ENCODE data around the gene STRBP. TPM values are rescaled to one million over a fixed set of nuclear protein-coding genes. Genes with fewer than 3 reads are reported as not detected.
"Not testable (repeated sequence)": the region's sequence is repeated elsewhere in the genome, so short reads cannot be mapped to it uniquely, and the experiment has no call there.

STRBP gene
- total RNA-seq, 2 experiments from 2014 or later = 40.7 to 43.2 TPM

DNA sequence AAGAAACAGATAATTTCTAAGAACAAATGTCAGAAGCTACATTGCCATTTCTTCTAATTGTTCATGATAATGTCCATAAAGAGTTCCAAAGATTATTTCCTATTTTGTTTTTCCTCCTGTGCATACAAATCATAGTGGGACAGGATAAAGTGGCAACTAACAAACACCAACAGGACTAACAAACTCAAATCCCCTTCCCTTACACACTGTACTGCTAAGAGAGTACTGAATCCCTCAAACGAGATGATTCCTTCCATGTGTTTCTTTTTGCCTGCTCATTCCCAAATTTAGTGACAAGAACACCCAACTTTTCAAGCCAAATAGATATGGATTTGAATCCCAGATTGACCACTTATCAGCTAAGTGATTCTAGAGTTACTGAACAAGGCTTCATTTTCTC, 15.2 kb downstream of the STRBP start:
- ChIA-PET POLR2A (no interaction called here), CTCF (interaction anchor here (1.0 to 2.1 kb wide), 4 partner anchors 21 to 100 kb away, joined by 3 to 7 read pairs (median 4); no protein-coding TSS in a partner anchor)
- H3K4me1 Mint-ChIP-seq (ENCODE audit: low read depth) = peaks cover 18% of the 10 kb centered on the region
- ATAC-seq = no peak
- TF ChIP-seq, protein P1, sequence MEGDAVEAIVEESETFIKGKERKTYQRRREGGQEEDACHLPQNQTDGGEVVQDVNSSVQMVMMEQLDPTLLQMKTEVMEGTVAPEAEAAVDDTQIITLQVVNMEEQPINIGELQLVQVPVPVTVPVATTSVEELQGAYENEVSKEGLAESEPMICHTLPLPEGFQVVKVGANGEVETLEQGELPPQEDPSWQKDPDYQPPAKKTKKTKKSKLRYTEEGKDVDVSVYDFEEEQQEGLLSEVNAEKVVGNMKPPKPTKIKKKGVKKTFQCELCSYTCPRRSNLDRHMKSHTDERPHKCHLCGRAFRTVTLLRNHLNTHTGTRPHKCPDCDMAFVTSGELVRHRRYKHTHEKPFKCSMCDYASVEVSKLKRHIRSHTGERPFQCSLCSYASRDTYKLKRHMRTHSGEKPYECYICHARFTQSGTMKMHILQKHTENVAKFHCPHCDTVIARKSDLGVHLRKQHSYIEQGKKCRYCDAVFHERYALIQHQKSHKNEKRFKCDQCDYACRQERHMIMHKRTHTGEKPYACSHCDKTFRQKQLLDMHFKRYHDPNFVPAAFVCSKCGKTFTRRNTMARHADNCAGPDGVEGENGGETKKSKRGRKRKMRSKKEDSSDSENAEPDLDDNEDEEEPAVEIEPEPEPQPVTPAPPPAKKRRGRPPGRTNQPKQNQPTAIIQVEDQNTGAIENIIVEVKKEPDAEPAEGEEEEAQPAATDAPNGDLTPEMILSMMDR (IDR thresholded peaks at IDR 0.05) = no peak
- H3K4me3 Mint-ChIP-seq = no peak overlapping the region
- no peaks in the 10 kb centered on the region for H3K27me3 Mint-ChIP-seq
- H3K36me3 Mint-ChIP-seq (ENCODE audit: low read depth) = no peaks in the 10 kb centered on the region
- no peaks in the 10 kb centered on the region for H3K9me3 Mint-ChIP-seq
- DNase-seq = no peak
- H3K27ac Mint-ChIP-seq = no peak overlapping the region
- intact Hi-C loops (cut with micrococcal nuclease) = no loop called here

DNA sequence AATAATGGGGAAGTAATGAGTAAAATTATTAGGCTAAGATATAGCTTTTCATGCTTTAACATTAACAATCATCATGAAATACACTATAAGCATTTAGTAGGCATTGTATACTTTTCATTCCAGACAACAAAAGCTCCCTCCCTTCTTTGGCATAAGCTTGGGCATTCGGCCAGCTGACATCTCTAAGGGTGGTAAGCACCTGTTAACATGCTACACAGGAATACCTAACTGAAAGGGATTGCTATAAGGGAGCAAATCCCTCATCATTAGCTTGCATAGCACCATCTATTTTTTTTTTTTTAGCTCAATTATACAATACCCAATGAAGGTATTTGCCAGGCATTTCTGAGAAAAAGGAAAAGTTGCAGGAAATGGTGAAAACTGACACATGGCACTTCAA, 16.6 kb downstream of the STRBP start:
- CTCF ChIA-PET = interaction anchor here (1.3 to 2.1 kb wide), 3 partner anchors 10 to 27 kb away, joined by 3 to 7 read pairs (median 5); no protein-coding TSS in a partner anchor
- H3K36me3 Mint-ChIP-seq (ENCODE audit: low read depth) = no peaks in the 10 kb centered on the region
- H3K27ac Mint-ChIP-seq = no peak overlapping the region
- no peak overlapping the region for H3K4me3 Mint-ChIP-seq
- TF ChIP-seq, protein P1 (IDR thresholded peaks at IDR 0.05) = no peak
- peaks cover 28% of the 10 kb centered on the region for H3K4me1 Mint-ChIP-seq (ENCODE audit: low read depth)
- DNase-seq (no peak), ATAC-seq (no peak)
- intact Hi-C loops (cut with micrococcal nuclease) = no loop called here
- no peaks in the 10 kb centered on the region for H3K9me3 Mint-ChIP-seq
- POLR2A ChIA-PET = no interaction called here
- no peaks in the 10 kb centered on the region for H3K27me3 Mint-ChIP-seq

DNA sequence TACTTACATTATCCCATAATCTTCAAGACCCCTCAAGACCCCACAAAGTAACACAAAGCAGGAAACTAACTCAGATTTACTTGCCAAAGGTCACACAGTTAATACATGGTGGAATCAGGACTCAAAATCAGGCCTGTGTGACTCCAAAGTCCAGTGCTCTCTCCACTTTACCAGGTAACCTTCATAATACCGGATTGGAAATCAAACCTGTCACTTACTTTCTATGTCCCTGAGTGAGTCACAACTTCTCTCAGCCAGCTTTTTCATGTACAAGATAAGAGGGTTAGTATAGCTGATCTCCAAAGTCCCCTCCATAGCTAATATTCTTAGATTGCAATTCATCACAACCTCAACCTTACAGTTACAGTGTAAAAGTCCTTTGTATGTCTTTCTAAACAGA, 17.1 kb downstream of the STRBP start:
- Mint-ChIP-seq H3K27me3 (no peaks in the 10 kb centered on the region), H3K9me3 (no peaks in the 10 kb centered on the region), H3K27ac (no peak overlapping the region), H3K36me3 (ENCODE audit: low read depth) (no peaks in the 10 kb centered on the region), H3K4me3 (no peak overlapping the region), H3K4me1 (ENCODE audit: low read depth) (peaks cover 32% of the 10 kb centered on the region)
- DNase-seq (no peak), ATAC-seq (no peak)
- CTCF ChIA-PET = interaction anchor here (1.3 to 2.1 kb wide), 2 partner anchors 10 to 27 kb away, joined by 3 to 5 read pairs; no protein-coding TSS in a partner anchor
- POLR2A ChIA-PET = no interaction called here
- TF ChIP-seq, protein P1 (IDR thresholded peaks at IDR 0.05) = no peak
- intact Hi-C loops (cut with micrococcal nuclease) = no loop called here

DNA sequence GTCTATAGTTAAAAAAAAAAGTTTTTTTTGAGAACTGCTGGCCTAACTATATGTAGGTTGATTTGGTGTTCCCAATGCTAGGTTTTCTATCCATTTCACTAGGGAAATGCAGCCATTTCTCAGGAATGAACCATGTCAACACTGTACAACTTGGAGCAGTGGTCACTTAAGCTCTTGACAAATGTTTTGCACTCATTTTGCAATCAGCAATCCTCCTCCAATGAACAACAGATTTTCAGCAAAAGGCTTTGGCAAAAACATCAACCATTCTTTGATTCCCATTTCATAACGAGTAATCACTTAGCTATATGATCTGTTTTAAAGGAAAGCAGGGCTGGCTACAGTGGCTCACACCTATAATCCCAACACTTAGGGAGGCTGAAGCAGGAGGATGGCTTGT, 17.9 kb downstream of the STRBP start:
- ChIA-PET CTCF (interaction anchor here (1.1 to 2.6 kb wide), 2 partner anchors 11 to 25 kb away, joined by 3 to 7 read pairs; no protein-coding TSS in a partner anchor), POLR2A (no interaction called here)
- H3K9me3 Mint-ChIP-seq = no peaks in the 10 kb centered on the region

GRCh38 chr9:123249162-123249561, 19.2 kb downstream of the STRBP start:
- DNase-seq; H3K4me3 Mint-ChIP-seq; H3K27me3 Mint-ChIP-seq; H3K9me3 Mint-ChIP-seq; POLR2A ChIA-PET; H3K36me3 Mint-ChIP-seq (ENCODE audit: low read depth); intact Hi-C loops (cut with micrococcal nuclease); H3K27ac Mint-ChIP-seq; ATAC-seq: not testable (repeated sequence)
- H3K4me1 Mint-ChIP-seq (ENCODE audit: low read depth) = peaks cover 50% of the 10 kb centered on the region
- CTCF ChIA-PET = interaction anchor here (1.2 to 2.6 kb wide), 4 partner anchors 10 to 24 kb away, joined by 3 to 7 read pairs (median 4); no protein-coding TSS in a partner anchor

More for the DNA sequence above, 17.9 kb downstream of the STRBP start:
- TF ChIP-seq, protein P1 (IDR thresholded peaks at IDR 0.05) = no peak
- DNase-seq (no peak), ATAC-seq (no peak)
- H3K27me3 Mint-ChIP-seq = no peaks in the 10 kb centered on the region
- H3K4me3 Mint-ChIP-seq = no peak overlapping the region
- H3K4me1 Mint-ChIP-seq (ENCODE audit: low read depth) = peaks cover 40% of the 10 kb centered on the region
- intact Hi-C loops (cut with micrococcal nuclease) = no loop called here
- H3K36me3 Mint-ChIP-seq (ENCODE audit: low read depth) = no peaks in the 10 kb centered on the region
- H3K27ac Mint-ChIP-seq = no peak overlapping the region
